K562 (cell line): ENCODE results near the gene SOX12. TPM values are rescaled to one million over a fixed set of nuclear protein-coding genes. Genes with fewer than 3 reads are reported as not detected.
A peak's percentile ranks its signal among the peaks of the same experiment; 100 is the strongest.

Experiments
- ATAC-seq: fragments of 200-7000 bp; cut with Tn5 transposase; 3 replicates; pipeline ENCODE4 v1.9.1; 2020; ENCODE audit warnings: moderate library complexity
- BruUV-seq: library from RNA; stranded (reverse); fragments of 400-500 nt; replicated peaks from 2 replicates; lab custom pipeline; 2021; lab: Mats Ljungman, UMichigan
- CTCF ChIA-PET: fragments of 300-600 bp; formaldehyde crosslinking; extraction: SDS; loops from one replicate; lab custom pipeline; 2021; ENCODE audit warnings: low intra/inter-chr PET ratio; lab: Yijun Ruan, JAX
- POLR2A ChIA-PET: fragments of 300-600, 350-650 bp; sonication (Branson Sonifier 250); formaldehyde crosslinking; extraction: SDS; loops from one replicate; lab custom pipeline; 2021; ENCODE audit warnings: antibody characterized with exemption, inconsistent platforms; lab: Yijun Ruan, JAX
- DNase-seq, 4 experiments: peaks; one replicate each; pipeline versions ENCODE4 v3.0.0 to v3.0.0-alpha.2; 2011 to 2018; ENCODE audit warnings: low spot score in 3 of 4, mixed read lengths in 3 of 4; ENCODE audit errors: extremely low read depth in 1 of 4
- FAIRE-seq: peaks from 2 replicates; lab custom pipeline; 2011; peaks lifted over from hg19 to GRCh38; lab: Jason Lieb, UNC
- H2AFZ ChIP-seq: 2 replicates; pipeline ENCODE4 v1.6.0; 2011; ENCODE audit warnings: low read depth, low read length, control low read depth, inconsistent platforms
- H3K27ac ChIP-seq: fragments of 200-600 bp; 3 replicates; pipeline ENCODE4 v1.8.0; 2011; ENCODE audit warnings: low read depth, mild to moderate bottlenecking, control low read depth, inconsistent platforms, low read length, moderate library complexity, mixed read lengths; ENCODE audit errors: extremely low read depth
- H3K27me3 ChIP-seq, 2 experiments: fragments of 300-600 bp in 1 of 2; 2 replicates in 1 of 2; 3 replicates in 1 of 2; pipeline versions ENCODE4 v1.6.0 to v1.8.0; 2011; ENCODE audit warnings: inconsistent platforms in 2 of 2, low read length in 2 of 2, mild to moderate bottlenecking in 1 of 2, mixed read lengths in 1 of 2, moderate library complexity in 1 of 2; ENCODE audit not compliant: control insufficient read depth in 2 of 2, insufficient read depth in 2 of 2
- H3K36me3 ChIP-seq: fragments of 300-600 bp; 3 replicates; pipeline ENCODE4 v1.8.0; 2011; ENCODE audit warnings: mild to moderate bottlenecking, low read length, inconsistent platforms; ENCODE audit not compliant: control insufficient read depth, insufficient read depth
- H3K4me1 ChIP-seq, 2 experiments: fragments of 200-600 bp in 1 of 2; replicated peaks in 1 of 2; 2 replicates in 1 of 2; 3 replicates in 1 of 2; pipeline versions ENCODE4 v1.5.1 to v1.8.0; 2011; ENCODE audit warnings: inconsistent platforms in 2 of 2, low read length in 2 of 2, mild to moderate bottlenecking in 1 of 2, mixed read lengths in 1 of 2, moderate library complexity in 1 of 2; ENCODE audit not compliant: control insufficient read depth in 2 of 2, insufficient read depth in 2 of 2
- H3K4me2 ChIP-seq: 2 replicates; pipeline ENCODE4 v1.6.1; 2011; ENCODE audit warnings: low read length, control low read depth, inconsistent platforms, mixed read lengths; ENCODE audit not compliant: insufficient read depth
- H3K4me3 ChIP-seq: fragments of 200-600 bp; sonication (generic), shearing (Covaris generic); 2 replicates; pipeline ENCODE4 v1.5.1; 2016; ENCODE audit warnings: control low read depth, inconsistent platforms
- H3K79me2 ChIP-seq: fragments of 200-600 bp; 3 replicates; pipeline ENCODE4 v1.8.0; 2011; ENCODE audit warnings: low read length, inconsistent platforms; ENCODE audit not compliant: control insufficient read depth, insufficient read depth
- H3K9ac ChIP-seq, 2 experiments: 2 replicates each; pipeline versions ENCODE4 v1.6.0 to v1.6.1; 2011; ENCODE audit warnings: low read depth in 2 of 2, low read length in 2 of 2, control low read depth in 1 of 2, inconsistent platforms in 1 of 2, mild to moderate bottlenecking in 1 of 2, mixed read lengths in 1 of 2; ENCODE audit not compliant: insufficient read depth in 1 of 2
- H3K9me1 ChIP-seq: one replicate; pipeline ENCODE4 v1.6.0; 2011; ENCODE audit warnings: inconsistent platforms, mild to moderate bottlenecking, low read length, moderate library complexity; ENCODE audit not compliant: control insufficient read depth, insufficient read depth
- H3K9me3 ChIP-seq: replicated peaks from 2 replicates; pipeline ENCODE4 v1.5.1; 2011; ENCODE audit warnings: low read depth, low read length, inconsistent platforms; ENCODE audit not compliant: control insufficient read depth, insufficient read depth
- H4K20me1 ChIP-seq: replicated peaks from 2 replicates; pipeline ENCODE4 v1.6.1; 2011; ENCODE audit warnings: low read length, inconsistent platforms, mixed read lengths; ENCODE audit not compliant: control insufficient read depth, insufficient read depth
- CEBPB ChIP-seq: fragments of 450-650 bp; IDR thresholded peaks from 2 replicates; pipeline ENCODE4 v1.6.1; 2016; ENCODE audit warnings: missing genetic modification characterization, missing compliant biosample characterization
- COPS2 ChIP-seq: fragments of 450-650 bp; conservative IDR thresholded peaks from 2 replicates; pipeline ENCODE4 v1.6.1; 2016; ENCODE audit warnings: mild to moderate bottlenecking, moderate library complexity
- DLX4 ChIP-seq: fragments of 250-450 bp; sonication (Bioruptor Pico); IDR thresholded peaks from 2 replicates; pipeline ENCODE4 v1.6.1; 2021; ENCODE audit warnings: mild to moderate bottlenecking
- E2F6 ChIP-seq, 2 experiments: IDR thresholded peaks; 2 replicates each; pipeline ENCODE4 v1.6.1; 2011; ENCODE audit warnings: borderline replicate concordance in 1 of 2, control low read depth in 1 of 2, low read depth in 1 of 2, low read length in 1 of 2, mild to moderate bottlenecking in 1 of 2, mixed read lengths in 1 of 2, moderate library complexity in 1 of 2; ENCODE audit not compliant: insufficient read depth in 1 of 2, insufficient read length in 1 of 2, poor library complexity in 1 of 2, severe bottlenecking in 1 of 2; ENCODE audit errors: extremely low read depth in 1 of 2
- EP300 ChIP-seq: IDR thresholded peaks from 2 replicates; pipeline ENCODE4 v1.6.1; 2012; ENCODE audit warnings: low read length, improper control_type of control experiment
- FOXM1 ChIP-seq, 2 experiments: fragments of 450-650 bp in 1 of 2; sonication (generic) in 1 of 2; formaldehyde crosslinking in 1 of 2; IDR thresholded peaks; 2 replicates each; pipeline versions ENCODE4 v1.6.1 to v1.9.0; 2017 to 2022; ENCODE audit warnings: low read depth in 2 of 2, mild to moderate bottlenecking in 2 of 2, missing genetic modification reagents in 1 of 2, moderate library complexity in 1 of 2
- KDM5B ChIP-seq: fragments of 200-600 bp; sonication (generic); IDR thresholded peaks from 2 replicates; pipeline ENCODE4 v1.6.1; 2012; ENCODE audit warnings: low read depth, mild to moderate bottlenecking, moderate library complexity, low read length, control low read depth, inconsistent platforms; ENCODE audit not compliant: insufficient replicate concordance
- MAFK ChIP-seq: IDR thresholded peaks from 2 replicates; pipeline ENCODE4 v1.6.1; 2011; ENCODE audit warnings: low read length, improper control_type of control experiment
- MTF1 ChIP-seq: fragments of 250-450 bp; sonication (Bioruptor Pico); IDR thresholded peaks from 2 replicates; pipeline ENCODE4 v1.9.0; 2021; ENCODE audit warnings: moderate library complexity, mild to moderate bottlenecking, inconsistent platforms, borderline replicate concordance
- MXI1 ChIP-seq: IDR thresholded peaks from 2 replicates; pipeline ENCODE4 v1.6.1; 2011; ENCODE audit warnings: low read depth, mild to moderate bottlenecking, improper control_type of control experiment, low read length
- NFATC3 ChIP-seq: fragments of 450-650 bp; IDR thresholded peaks from 2 replicates; pipeline ENCODE4 v1.6.1; 2017; ENCODE audit warnings: mild to moderate bottlenecking
- NONO ChIP-seq, 2 experiments: fragments of 200-400 bp in 1 of 2; fragments of 450-650 bp in 1 of 2; formaldehyde crosslinking in 1 of 2; IDR thresholded peaks; 2 replicates each; pipeline ENCODE4 v1.6.1; 2017; ENCODE audit warnings: low read depth in 2 of 2, mild to moderate bottlenecking in 2 of 2, moderate library complexity in 2 of 2, low read length in 1 of 2
- POLR3G ChIP-seq: IDR thresholded peaks from 2 replicates; pipeline ENCODE4 v1.6.1; 2011; ENCODE audit not compliant: insufficient read length, insufficient replicate concordance; ENCODE audit errors: extremely low read depth
- SNRNP70 ChIP-seq: fragments of 200-400 bp; formaldehyde crosslinking; optimal IDR thresholded peaks from 2 replicates; pipeline ENCODE3; 2017; ENCODE audit warnings: low read depth, low read length
- SRSF1 ChIP-seq: fragments of 200-400 bp; formaldehyde crosslinking; IDR thresholded peaks from 2 replicates; pipeline ENCODE4 v1.6.1; 2017; ENCODE audit warnings: mild to moderate bottlenecking, low read depth, low read length, moderate library complexity
- TCF7L2 ChIP-seq: fragments of 150-350 bp; IDR thresholded peaks from 2 replicates; pipeline ENCODE4 v1.6.1; 2016; ENCODE audit warnings: low read depth, mild to moderate bottlenecking, low read length, moderate library complexity
- WGBS: fragments of 100-300 bp; shearing (Covaris generic); methylation state at CpG from one replicate; pipeline ENCODE4 v1.1.6; 2016; ENCODE audit warnings: low coverage, mixed read lengths; ENCODE audit not compliant: insufficient coverage; ENCODE audit errors: missing lambda C conversion rate; 5-methylcytosine and 5-hydroxymethylcytosine counted together
- in situ Hi-C: fragments of 300-500 bp; cut with MboI; formaldehyde crosslinking; loops from 4 replicates; pipeline ENCODE4 v1.15.0; 2018; ENCODE audit warnings: inconsistent platforms, mixed read lengths
- intact Hi-C: fragments of 100-400 bp; cut with micrococcal nuclease; formaldehyde crosslinking; loops from 2 replicates; pipeline ENCODE4 v1.14.2; 2022
- polyA plus RNA-seq, 8 experiments: library from polyadenylated mRNA; depleted of rRNA in 4 of 8; stranded (reverse) in 5 of 8; unstranded in 3 of 8; fragments of >200 nt; fragmentation: Nextera tagmentation in 2 of 8; fragmentation: Illumina TruSeq in 1 of 8; extraction: Ambion mirVana in 2 of 8; extraction: Trizol in 1 of 8; gene quantifications; 2 replicates each; pipeline versions ENCODE4 v1.2.1 to v1.2.3, GENCODE V29; 2011 to 2014; ENCODE audit warnings: inconsistent platforms in 1 of 8, missing spikeins in 1 of 8
- total RNA-seq, 7 experiments: library from RNA; depleted of rRNA in 6 of 7; stranded (reverse); fragments of >200 nt in 6 of 7; fragmentation: Illumina TruSeq in 2 of 7; extraction: Trizol in 2 of 7; gene quantifications; 2 replicates each; pipeline versions ENCODE4 v1.2.1 to v1.2.3, GENCODE V29; 2011 to 2021; ENCODE audit warnings: low replicate concordance in 1 of 7
- TF ChIP-seq, protein P1 (sequence below), 2 experiments: fragments of 200-800 bp in 1 of 2; sonication (Bioruptor generic) in 1 of 2; sonication (generic) in 1 of 2; formaldehyde crosslinking in 1 of 2; IDR thresholded peaks in 1 of 2; conservative IDR thresholded peaks in 1 of 2; 2 replicates each; pipeline versions ENCODE4 v1.5.0 to v1.6.1; 2016 to 2020; ENCODE audit warnings: missing compliant biosample characterization in 1 of 2, missing genetic modification characterization in 1 of 2, missing genetic modification reagents in 1 of 2
- TF ChIP-seq, protein P2 (sequence below), 2 experiments: fragments of 450-650 bp; IDR thresholded peaks; 2 replicates each; pipeline ENCODE4 v1.6.1; 2016

SOX12 gene
- total and polyA plus RNA-seq, 9 of the 15 experiments (the other 6 are each of a cell fraction or from before 2014, with no cell fraction given) = 0.42 to 26.3 (median 2.6) TPM

- H3K27me3 ChIP-seq = no peaks in the 10 kb centered on the region
- no peak overlapping the region for H3K4me3 ChIP-seq
- ChIA-PET CTCF (no interaction called here), POLR2A (interaction anchor here (0.6 to 1.4 kb wide), 2 partner anchors 10 to 29 kb away, joined by 3 read pairs; partner anchors contain the start of gene NRSN2)
- H3K9ac ChIP-seq = peak overlapping the region in 1 of 2 experiments; percentile 68; a peak in 2 of 4 replicates
- no peak overlapping the region for H2AFZ ChIP-seq
- H4K20me1 ChIP-seq = no peaks in the 10 kb centered on the region
- no peak for ATAC-seq
- peaks cover 27% of the 10 kb centered on the region for H3K79me2 ChIP-seq
- no TSS peak for BruUV-seq
- in situ Hi-C loops (no loop called here), intact Hi-C loops (no loop called here)
- FAIRE-seq = no peak
- H3K36me3 ChIP-seq = no peaks in the 10 kb centered on the region; the same call in 2 of the 3 replicates
- no peaks in the 10 kb centered on the region for H3K9me1 ChIP-seq
- DNase-seq = no peak
- no peak overlapping the region for H3K4me2 ChIP-seq
- no peaks in the 10 kb centered on the region for H3K9me3 ChIP-seq
- peak overlapping the region; percentile 99 for H3K27ac ChIP-seq
- WGBS = 14% methylated on average over 2 of the region's 2 CpGs
- H3K4me1 ChIP-seq = peaks cover 51 to 61% of the 10 kb centered on the region in 2 experiments
- TF ChIP-seq KDM5B = no peak
- TF ChIP-seq MAFK = peak; percentile 24; the same call in 1 of the 2 replicates
- no peak for TF ChIP-seq MTF1 (CRISPR knock-in tag)
- TF ChIP-seq, protein P1, sequence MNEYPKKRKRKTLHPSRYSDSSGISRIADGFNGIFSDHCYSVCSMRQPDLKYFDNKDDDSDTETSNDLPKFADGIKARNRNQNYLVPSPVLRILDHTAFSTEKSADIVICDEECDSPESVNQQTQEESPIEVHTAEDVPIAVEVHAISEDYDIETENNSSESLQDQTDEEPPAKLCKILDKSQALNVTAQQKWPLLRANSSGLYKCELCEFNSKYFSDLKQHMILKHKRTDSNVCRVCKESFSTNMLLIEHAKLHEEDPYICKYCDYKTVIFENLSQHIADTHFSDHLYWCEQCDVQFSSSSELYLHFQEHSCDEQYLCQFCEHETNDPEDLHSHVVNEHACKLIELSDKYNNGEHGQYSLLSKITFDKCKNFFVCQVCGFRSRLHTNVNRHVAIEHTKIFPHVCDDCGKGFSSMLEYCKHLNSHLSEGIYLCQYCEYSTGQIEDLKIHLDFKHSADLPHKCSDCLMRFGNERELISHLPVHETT (CRISPR knock-in tag; conservative IDR thresholded peaks at IDR 0.05 in 1 of 2, IDR thresholded peaks at IDR 0.05 in 1 of 2) = no peak
- no peak for TF ChIP-seq CEBPB (tag)
- no peak for TF ChIP-seq POLR3G
- TF ChIP-seq FOXM1 (IDR thresholded peaks at IDR 0.05; ENCODE audit: low read depth) = no peak
- no peak for TF ChIP-seq FOXM1 (CRISPR knock-in tag; IDR thresholded peaks at IDR 0.05; ENCODE audit: low read depth)
- 0 out of 2 replicates have a peak, but pooled peaks have one; percentile 25 for TF ChIP-seq NFATC3
- TF ChIP-seq COPS2 = no peak
- TF ChIP-seq, protein P2, sequence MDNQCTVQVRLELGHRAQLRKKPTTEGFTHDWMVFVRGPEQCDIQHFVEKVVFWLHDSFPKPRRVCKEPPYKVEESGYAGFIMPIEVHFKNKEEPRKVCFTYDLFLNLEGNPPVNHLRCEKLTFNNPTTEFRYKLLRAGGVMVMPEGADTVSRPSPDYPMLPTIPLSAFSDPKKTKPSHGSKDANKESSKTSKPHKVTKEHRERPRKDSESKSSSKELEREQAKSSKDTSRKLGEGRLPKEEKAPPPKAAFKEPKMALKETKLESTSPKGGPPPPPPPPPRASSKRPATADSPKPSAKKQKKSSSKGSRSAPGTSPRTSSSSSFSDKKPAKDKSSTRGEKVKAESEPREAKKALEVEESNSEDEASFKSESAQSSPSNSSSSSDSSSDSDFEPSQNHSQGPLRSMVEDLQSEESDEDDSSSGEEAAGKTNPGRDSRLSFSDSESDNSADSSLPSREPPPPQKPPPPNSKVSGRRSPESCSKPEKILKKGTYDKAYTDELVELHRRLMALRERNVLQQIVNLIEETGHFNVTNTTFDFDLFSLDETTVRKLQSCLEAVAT (IDR thresholded peaks at IDR 0.05) = no peak
- TF ChIP-seq E2F6 (IDR thresholded peaks at IDR 0.05; ENCODE audit: borderline replicate concordance in 1 of 2, extremely low read depth in 1 of 2, insufficient read depth in 1 of 2, insufficient read length in 1 of 2, low read depth in 1 of 2, low read length in 1 of 2, poor library complexity in 1 of 2, severe bottlenecking in 1 of 2) = no peak
- no peak for TF ChIP-seq SRSF1
- no peak for TF ChIP-seq EP300
- no peak for TF ChIP-seq SNRNP70
- no peak for TF ChIP-seq TCF7L2
- no peak for TF ChIP-seq DLX4
- no peak for TF ChIP-seq NONO (IDR thresholded peaks at IDR 0.05; ENCODE audit: low read depth in 2 of 2, low read length in 1 of 2)
- no peak for TF ChIP-seq MXI1
These were observed 50.7 kb downstream of the SOX12 start for GRCh38 chr20:376089-376488.
